Dendritic cell treated with granulocyte-macrophage colony-stimulating factor and Interleukin-4, amounts not matched to agents 40 ng/mL and 50 ng/mL, for 4 days (primary cell): ENCODE measurements around the gene ITGA4.

Experiments used
- H3K27ac Mint-ChIP-seq: one replicate; pipeline ENCODE4 v1.8.0; 2022; ENCODE audit warnings: mild to moderate bottlenecking, mixed read lengths
- H3K27me3 Mint-ChIP-seq: one replicate; pipeline ENCODE4 v1.8.0; 2022; ENCODE audit warnings: mild to moderate bottlenecking, mixed read lengths
- H3K36me3 Mint-ChIP-seq: one replicate; pipeline ENCODE4 v1.8.0; 2022; ENCODE audit warnings: low read depth, mixed read lengths
- H3K4me1 Mint-ChIP-seq: one replicate; pipeline ENCODE4 v1.8.0; 2022; ENCODE audit warnings: low read depth, mixed read lengths
- H3K4me3 Mint-ChIP-seq: one replicate; pipeline ENCODE4 v1.8.0; 2022; ENCODE audit warnings: mild to moderate bottlenecking, moderate library complexity, mixed read lengths
- H3K9me3 Mint-ChIP-seq: one replicate; pipeline ENCODE4 v1.8.0; 2022; ENCODE audit warnings: mixed read lengths
- intact Hi-C: fragments of 100-400 bp; cut with micrococcal nuclease; formaldehyde crosslinking; loops from one replicate; pipeline ENCODE4 v1.15.0; 2022

ITGA4 gene

DNA sequence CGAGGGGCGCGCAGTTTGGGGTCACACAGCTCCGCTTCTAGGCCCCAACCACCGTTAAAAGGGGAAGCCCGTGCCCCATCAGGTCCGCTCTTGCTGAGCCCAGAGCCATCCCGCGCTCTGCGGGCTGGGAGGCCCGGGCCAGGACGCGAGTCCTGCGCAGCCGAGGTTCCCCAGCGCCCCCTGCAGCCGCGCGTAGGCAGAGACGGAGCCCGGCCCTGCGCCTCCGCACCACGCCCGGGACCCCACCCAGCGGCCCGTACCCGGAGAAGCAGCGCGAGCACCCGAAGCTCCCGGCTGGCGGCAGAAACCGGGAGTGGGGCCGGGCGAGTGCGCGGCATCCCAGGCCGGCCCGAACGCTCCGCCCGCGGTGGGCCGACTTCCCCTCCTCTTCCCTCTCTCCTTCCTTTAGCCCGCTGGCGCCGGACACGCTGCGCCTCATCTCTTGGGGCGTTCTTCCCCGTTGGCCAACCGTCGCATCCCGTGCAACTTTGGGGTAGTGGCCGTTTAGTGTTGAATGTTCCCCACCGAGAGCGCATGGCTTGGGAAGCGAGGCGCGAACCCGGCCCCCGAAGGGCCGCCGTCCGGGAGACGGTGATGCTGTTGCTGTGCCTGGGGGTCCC lies at the start of gene ITGA4:
TSS of gene ITGA4 (plus strand) at position 266 of the 620 bp plus-strand sequence. CDS start at position 535, 269 bp downstream.
- H3K4me1 Mint-ChIP-seq = peaks cover 52% of the 10 kb centered on the region
- peaks cover 6% of the 10 kb centered on the region for H3K36me3 Mint-ChIP-seq
- H3K4me3 Mint-ChIP-seq = peak within 1 kb of the TSS; percentile 91
- intact Hi-C loops = loop anchor here (5.0 to 10.0 kb wide), 4 partner anchors 62 to 280 kb away; no protein-coding TSS in a partner anchor
- no peaks in the 10 kb centered on the region for H3K27me3 Mint-ChIP-seq
- no peaks in the 10 kb centered on the region for H3K9me3 Mint-ChIP-seq
- peak within 1 kb of the TSS; percentile 81 for H3K27ac Mint-ChIP-seq

DNA sequence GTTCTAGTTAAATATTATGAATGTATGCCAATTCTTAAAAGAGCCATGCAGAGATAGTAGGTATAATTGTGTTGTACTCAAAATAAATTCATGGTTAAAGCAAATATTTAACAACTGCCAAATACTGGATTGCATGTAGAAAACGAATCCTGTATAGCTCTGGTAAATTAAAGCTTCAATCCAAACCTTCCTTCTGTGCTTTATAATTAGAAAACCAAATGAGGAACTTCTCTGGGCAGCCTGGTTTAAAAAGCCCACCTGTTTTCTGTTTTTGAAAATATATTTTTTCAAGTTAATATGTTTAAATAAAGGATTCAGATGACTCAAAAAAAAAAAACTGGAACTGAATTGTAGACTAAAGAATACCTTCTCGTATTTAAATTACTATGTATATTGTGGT lies 48.3 kb upstream of the ITGA4 start:
- Mint-ChIP-seq H3K4me3 (no peak overlapping the region), H3K27ac (no peak overlapping the region), H3K9me3 (peaks cover 10% of the 10 kb centered on the region), H3K4me1 (peaks cover 38% of the 10 kb centered on the region), H3K27me3 (peaks cover 11% of the 10 kb centered on the region), H3K36me3 (no peaks in the 10 kb centered on the region)
- intact Hi-C loops = no loop called here

DNA sequence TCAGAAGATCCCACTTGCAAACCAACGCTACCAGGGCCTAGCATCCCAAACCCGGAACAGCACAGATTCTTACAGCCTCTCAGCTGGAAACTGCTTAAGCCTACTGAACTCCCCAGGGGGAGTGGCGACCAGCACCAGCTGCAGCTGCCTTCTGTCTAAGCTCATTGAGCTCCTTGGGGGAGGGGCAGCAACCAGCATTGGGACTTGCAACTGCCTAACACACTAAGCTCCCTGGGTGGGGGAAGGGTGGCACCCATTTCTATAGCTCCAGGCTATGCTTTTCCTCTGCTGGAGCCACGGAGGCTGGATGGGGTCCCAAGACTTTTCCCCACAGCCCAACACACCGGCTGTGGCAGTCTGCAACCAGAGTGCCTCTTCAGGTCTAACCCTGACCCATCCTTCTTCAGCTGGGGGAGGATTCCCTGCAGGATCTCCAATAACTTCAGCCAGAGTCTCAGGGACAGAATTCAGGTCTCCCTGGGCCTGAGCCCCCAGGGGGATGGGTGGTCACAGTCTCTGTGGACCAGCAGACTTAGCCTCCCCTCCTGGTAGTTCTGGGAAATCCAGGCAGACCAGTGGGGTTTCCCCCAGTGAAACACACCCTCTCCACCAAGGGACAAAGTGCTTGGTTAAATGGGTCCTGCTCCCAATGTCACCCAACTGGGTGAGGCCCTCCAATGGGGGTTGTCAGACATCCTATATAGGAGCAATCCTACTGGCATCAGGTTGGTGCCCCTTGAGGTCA lies 45.9 kb upstream of the ITGA4 start:
- peaks cover 19% of the 10 kb centered on the region for H3K4me1 Mint-ChIP-seq
- no peak overlapping the region for H3K27ac Mint-ChIP-seq
- intact Hi-C loops = no loop called here
- peaks cover 10% of the 10 kb centered on the region for H3K9me3 Mint-ChIP-seq
- no peaks in the 10 kb centered on the region for H3K36me3 Mint-ChIP-seq
- H3K4me3 Mint-ChIP-seq = no peak overlapping the region
- H3K27me3 Mint-ChIP-seq = peaks cover 7% of the 10 kb centered on the region

DNA sequence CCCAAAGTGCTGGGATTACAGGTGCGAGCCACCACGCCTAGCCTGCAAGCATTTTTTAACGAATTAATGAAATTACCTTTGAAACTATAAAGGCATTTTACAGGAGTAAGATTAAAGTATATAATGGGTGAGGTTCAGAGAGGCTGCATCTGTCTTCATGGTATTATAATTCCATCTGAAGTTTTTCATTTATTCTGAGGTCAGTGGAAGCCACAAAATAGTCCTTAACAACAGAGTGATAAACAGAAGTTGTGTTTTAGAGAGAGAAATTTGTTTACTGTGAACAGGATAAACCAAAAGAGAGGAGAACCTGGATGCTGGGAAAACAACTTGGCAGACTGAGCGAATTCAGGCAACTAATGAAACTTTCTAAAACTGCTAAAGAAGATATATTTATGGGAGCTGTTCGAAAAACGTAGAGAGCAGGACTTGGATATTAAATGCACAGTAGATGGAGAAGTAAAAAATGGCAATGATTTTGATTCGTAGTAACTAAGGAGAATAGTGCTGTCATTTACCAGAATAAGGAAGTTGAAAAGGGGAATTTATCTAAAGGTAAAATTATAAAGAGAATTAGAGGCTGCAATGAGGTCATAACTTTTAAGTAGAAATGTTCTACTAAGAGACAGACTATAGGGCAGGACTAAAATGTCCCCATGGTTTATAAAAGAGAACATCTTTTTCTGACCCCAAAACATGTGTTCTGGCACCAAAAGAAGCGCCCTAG lies 37.9 kb upstream of the ITGA4 start:
- Mint-ChIP-seq H3K36me3 (no peaks in the 10 kb centered on the region), H3K4me1 (peaks cover 23% of the 10 kb centered on the region), H3K27ac (peak overlapping the region; percentile 63), H3K27me3 (no peaks in the 10 kb centered on the region), H3K9me3 (no peaks in the 10 kb centered on the region), H3K4me3 (no peak overlapping the region)
- intact Hi-C loops = no loop called here

DNA sequence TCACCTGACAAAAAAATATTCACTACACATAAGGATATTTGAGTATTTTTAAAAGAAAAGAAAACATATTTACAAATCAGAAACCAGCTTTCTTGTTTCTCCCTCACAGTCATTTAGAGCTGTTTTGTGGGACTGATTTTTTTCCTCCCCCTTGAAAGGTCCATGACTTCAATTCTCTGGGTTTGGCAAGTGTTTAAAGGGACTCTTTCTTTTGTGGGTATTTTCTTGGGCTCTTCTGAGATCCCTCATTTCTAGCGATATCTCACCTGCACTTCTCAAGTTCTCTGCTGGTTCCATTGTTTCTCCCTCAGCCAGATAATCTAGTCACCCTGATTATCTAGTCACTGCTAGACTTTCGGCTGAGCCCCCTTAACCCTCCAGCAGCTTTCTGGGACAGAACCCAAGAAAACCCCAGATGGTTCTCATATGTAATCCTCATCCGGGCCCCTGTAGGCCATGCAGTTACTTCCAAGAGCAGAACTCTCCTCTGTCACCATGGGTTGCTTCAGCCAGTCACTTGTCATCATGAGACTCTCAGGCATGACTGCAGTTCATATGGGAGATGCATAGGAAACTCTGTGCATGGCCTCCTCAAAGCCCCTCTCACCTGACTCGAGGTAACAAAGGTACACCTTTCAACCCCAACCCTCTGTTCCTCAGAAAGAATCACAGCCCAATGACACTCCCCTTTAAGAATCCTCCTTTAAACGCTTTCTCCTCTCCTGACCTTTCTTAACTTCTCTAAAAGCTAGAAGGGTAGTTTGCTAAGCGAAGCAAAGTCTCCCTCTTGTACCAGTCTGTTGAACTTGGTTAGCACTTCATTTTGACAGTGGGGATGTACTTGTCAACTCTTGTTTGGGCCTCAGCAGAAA lies 36.7 kb upstream of the ITGA4 start:
- Mint-ChIP-seq H3K4me3 (no peak overlapping the region), H3K27ac (peak overlapping the region; percentile 64), H3K36me3 (no peaks in the 10 kb centered on the region), H3K9me3 (no peaks in the 10 kb centered on the region), H3K4me1 (peaks cover 23% of the 10 kb centered on the region), H3K27me3 (no peaks in the 10 kb centered on the region)
- intact Hi-C loops = no loop called here

DNA sequence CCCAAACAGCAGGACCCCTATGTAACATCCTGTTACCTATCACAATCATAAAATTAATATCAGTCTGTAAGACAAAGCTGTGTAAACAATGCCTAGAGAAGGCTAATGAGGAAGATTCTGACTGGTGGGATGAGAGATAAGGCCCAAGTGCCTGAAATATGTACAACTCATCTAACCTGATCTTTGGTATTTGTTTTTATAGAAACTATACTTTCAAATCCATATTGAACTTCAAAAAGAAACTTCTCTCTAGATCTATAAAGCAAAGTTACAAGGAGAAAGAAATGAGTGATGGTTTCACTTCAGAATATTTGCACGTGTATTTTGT lies 36.1 kb upstream of the ITGA4 start:
- no peak overlapping the region for H3K4me3 Mint-ChIP-seq
- H3K27ac Mint-ChIP-seq = peak overlapping the region; percentile 64
- no peaks in the 10 kb centered on the region for H3K36me3 Mint-ChIP-seq
- intact Hi-C loops = no loop called here
- peaks cover 23% of the 10 kb centered on the region for H3K4me1 Mint-ChIP-seq
- no peaks in the 10 kb centered on the region for H3K27me3 Mint-ChIP-seq
- no peaks in the 10 kb centered on the region for H3K9me3 Mint-ChIP-seq

DNA sequence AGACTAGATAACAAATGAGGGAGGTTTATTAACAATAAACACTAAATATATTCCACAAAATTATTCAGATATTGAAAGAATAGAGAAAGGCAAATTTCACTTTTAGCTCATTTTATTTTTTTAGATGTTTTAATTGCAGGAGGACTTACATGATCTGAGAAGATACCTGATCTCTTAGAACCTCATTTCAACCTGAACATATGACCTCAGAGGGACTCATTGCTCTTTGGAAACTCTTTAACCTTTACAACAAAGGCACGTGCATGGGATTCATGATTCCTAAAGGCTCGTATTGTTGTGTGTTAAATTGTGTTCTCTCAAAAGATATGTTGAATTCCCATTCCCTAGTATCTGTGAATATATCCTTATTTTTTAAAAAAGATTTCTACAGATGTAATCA lies 35.7 kb upstream of the ITGA4 start:
- intact Hi-C loops = no loop called here
- Mint-ChIP-seq H3K27ac (no peak overlapping the region), H3K36me3 (no peaks in the 10 kb centered on the region), H3K27me3 (no peaks in the 10 kb centered on the region), H3K4me3 (no peak overlapping the region), H3K9me3 (no peaks in the 10 kb centered on the region), H3K4me1 (peaks cover 23% of the 10 kb centered on the region)

DNA sequence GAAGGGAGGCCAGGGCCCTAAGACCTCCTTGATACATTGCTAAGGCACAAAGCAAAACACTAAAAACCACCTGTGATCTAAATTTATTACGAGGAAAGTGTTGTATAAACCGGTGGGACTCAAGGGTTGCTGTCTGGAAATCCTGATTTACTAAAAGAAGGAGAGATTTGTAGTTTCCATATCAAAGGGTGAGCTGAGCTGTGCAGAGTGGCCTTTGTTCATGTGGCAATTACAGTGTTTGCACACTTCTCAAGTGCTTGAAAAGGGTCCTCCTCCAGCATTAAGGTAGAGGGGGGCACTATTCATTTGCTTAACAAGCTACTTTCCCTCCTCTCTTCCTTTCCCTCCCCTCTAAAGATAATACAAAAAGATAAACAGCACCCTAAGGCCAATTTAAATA lies 30.5 kb upstream of the ITGA4 start:
- intact Hi-C loops = no loop called here
- Mint-ChIP-seq H3K27me3 (no peaks in the 10 kb centered on the region), H3K9me3 (no peaks in the 10 kb centered on the region), H3K4me3 (no peak overlapping the region), H3K36me3 (no peaks in the 10 kb centered on the region), H3K4me1 (peaks cover 9% of the 10 kb centered on the region), H3K27ac (no peak overlapping the region)

DNA sequence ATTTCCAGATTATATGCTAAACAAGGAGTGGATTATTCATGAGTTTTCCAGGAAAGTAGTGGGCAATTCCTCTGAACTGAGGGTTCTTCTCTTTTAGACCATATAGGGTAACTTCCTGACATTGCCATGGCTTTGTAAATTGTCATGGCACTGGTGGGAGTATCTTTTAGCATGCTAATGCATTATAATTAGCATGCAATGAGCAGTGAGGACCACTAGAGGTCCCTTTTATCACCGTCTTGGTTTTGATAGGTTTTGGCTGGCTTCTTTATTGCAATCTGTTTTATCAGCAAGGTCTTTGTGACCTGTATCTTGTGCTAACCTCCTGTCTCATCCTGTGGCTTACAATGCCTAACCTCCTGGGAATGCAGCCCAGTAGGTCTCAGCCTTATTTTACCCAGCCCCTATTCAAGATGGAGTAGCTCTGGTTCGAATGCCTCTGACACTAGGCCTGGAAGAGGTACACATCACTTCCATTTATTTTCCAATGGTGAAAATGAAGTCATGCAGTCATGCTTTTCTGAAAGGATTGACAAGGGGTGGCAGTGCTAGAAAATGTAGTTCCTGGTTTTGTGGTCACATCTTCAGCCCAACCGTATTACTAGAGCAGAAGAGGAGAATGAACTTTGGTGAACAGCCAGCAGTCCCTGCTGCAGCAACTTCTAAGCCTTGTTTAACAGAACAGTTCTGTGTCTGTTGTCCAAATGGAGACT lies 26.6 kb upstream of the ITGA4 start:
- Mint-ChIP-seq H3K9me3 (no peaks in the 10 kb centered on the region), H3K36me3 (no peaks in the 10 kb centered on the region), H3K27me3 (no peaks in the 10 kb centered on the region), H3K27ac (no peak overlapping the region), H3K4me1 (peaks cover 9% of the 10 kb centered on the region), H3K4me3 (no peak overlapping the region)
- intact Hi-C loops = no loop called here

DNA sequence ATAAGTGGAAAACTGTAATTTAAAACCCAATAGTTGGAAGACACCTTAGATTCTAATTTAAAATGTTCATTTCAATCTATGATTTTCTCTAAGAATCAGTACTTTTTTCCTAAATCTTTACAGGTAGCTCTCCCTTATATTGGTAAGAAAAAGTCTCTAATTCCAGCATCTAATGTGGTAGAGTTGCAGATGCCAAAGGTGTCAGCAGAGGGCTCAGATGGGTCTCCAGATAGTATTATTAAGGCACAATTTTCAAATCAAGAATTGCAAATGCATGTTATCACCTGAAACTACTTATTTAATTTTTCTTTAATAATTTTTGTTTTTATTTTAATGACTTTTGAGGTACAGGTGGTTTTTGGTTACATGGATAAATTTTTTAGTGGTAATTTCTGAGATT lies 25.5 kb upstream of the ITGA4 start:
- Mint-ChIP-seq H3K36me3 (no peaks in the 10 kb centered on the region), H3K27me3 (no peaks in the 10 kb centered on the region), H3K4me1 (peaks cover 9% of the 10 kb centered on the region), H3K9me3 (no peaks in the 10 kb centered on the region), H3K27ac (no peak overlapping the region), H3K4me3 (no peak overlapping the region)
- intact Hi-C loops = no loop called here

DNA sequence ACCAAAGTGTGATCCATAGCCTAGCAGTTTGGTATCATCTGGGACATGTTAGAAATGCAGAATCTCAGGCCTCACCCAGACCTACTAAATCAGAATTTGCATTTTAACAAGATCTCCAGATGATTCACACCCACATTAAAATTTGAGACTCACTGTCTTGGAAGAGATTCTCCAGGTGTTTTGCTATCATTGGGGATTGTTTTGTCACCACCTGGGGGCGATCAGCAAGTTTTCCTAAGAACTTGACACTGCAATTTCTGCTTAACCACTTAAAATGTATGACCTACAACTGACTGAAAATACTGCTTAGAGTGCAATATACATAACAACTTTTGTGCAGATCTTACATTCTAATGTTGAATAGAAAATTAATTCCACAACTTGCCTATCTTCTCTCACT lies 18.9 kb upstream of the ITGA4 start:
- intact Hi-C loops = no loop called here
- no peak overlapping the region for H3K27ac Mint-ChIP-seq
- H3K4me1 Mint-ChIP-seq = peaks cover 6% of the 10 kb centered on the region
- H3K9me3 Mint-ChIP-seq = no peaks in the 10 kb centered on the region
- H3K27me3 Mint-ChIP-seq = no peaks in the 10 kb centered on the region
- no peak overlapping the region for H3K4me3 Mint-ChIP-seq
- no peaks in the 10 kb centered on the region for H3K36me3 Mint-ChIP-seq

DNA sequence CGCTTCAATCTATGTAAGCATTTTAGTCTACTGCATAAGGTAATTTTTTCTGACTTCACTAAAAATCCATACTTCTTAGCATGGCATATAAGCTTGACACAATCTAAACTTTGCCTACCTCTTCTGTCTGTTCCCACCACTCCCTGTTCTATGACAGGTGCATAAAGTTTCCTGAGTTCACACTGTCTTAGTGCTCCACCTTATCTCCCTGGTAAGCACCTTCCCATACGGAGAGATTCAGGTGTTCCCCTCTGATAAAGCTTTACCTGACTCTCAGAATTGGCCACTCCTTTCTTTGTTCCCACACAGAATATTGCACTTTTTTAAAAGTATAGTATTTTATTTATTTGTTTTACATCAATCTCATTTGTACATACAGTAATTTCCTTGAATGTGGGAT lies 16.8 kb upstream of the ITGA4 start:
- no peaks in the 10 kb centered on the region for H3K27me3 Mint-ChIP-seq
- no peak overlapping the region for H3K4me3 Mint-ChIP-seq
- H3K4me1 Mint-ChIP-seq = peaks cover 6% of the 10 kb centered on the region
- H3K36me3 Mint-ChIP-seq = no peaks in the 10 kb centered on the region
- intact Hi-C loops = no loop called here
- no peak overlapping the region for H3K27ac Mint-ChIP-seq
- no peaks in the 10 kb centered on the region for H3K9me3 Mint-ChIP-seq

DNA sequence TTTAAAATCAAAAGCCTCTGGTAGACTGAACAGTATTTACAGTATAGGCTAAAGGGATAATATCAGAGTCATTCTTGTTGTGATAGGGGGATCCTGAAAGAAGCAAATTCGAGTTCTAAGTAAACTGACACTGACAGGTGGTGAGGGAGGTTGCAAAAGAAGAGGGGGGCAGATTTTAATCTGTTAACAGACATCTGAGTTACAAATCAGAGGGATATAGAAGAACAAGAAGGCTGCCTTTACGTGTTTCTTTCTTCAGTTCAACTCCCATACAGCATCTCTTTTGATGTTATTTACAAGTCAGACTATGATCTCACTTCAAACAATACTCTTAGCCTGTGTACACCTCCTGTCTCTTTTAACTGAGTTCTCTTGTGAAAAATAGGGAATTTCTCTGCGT lies 16.3 kb upstream of the ITGA4 start:
- Mint-ChIP-seq H3K27me3 (no peaks in the 10 kb centered on the region), H3K27ac (no peak overlapping the region), H3K36me3 (no peaks in the 10 kb centered on the region), H3K4me1 (peaks cover 6% of the 10 kb centered on the region), H3K9me3 (no peaks in the 10 kb centered on the region), H3K4me3 (no peak overlapping the region)
- intact Hi-C loops = no loop called here
